ENCODE results near the gene UBE2V1. TPM values are rescaled to one million over a fixed set of nuclear protein-coding genes. Genes with fewer than 3 reads are reported as not detected.

Gene UBE2V1
- total RNA-seq, 1 experiment from 2014 or later, result 119 TPM

- ChIA-PET CTCF (interaction anchor here (0.6 to 1.6 kb wide), 5 partner anchors 12 to 57 kb away, joined by 3 to 21 read pairs (median 7); no protein-coding TSS in a partner anchor), POLR2A (ENCODE audit: unreplicated experiment) (interaction anchor here (0.5 kb wide), 1 partner anchor 293 kb away, joined by 4 read pairs; no protein-coding TSS in a partner anchor)
- Histone ChIP-seq H3K4me1 (ENCODE audit: insufficient read depth, low read length) (peaks cover 15% of the 10 kb centered on the region), H3K4me2 (ENCODE audit: low read length) (no peak overlapping the region), H3F3A (ENCODE audit: low read length, unreplicated experiment) (no peaks in the 10 kb centered on the region), H3K27ac (ENCODE audit: low read length) (no peak overlapping the region), H3K36me3 (ENCODE audit: low read depth, low read length) (peaks cover 40% of the 10 kb centered on the region), H2AFZ (ENCODE audit: low read length) (no peak overlapping the region), H3K9ac (ENCODE audit: low read length) (no peak overlapping the region), H4K20me1 (ENCODE audit: low read length) (no peaks in the 10 kb centered on the region), H3K9me3 (ENCODE audit: low read length) (no peaks in the 10 kb centered on the region), H3K9me2 (replicated peaks; ENCODE audit: low read length) (no peaks in the 10 kb centered on the region), H3K79me2 (ENCODE audit: low read length) (no peaks in the 10 kb centered on the region), H3K4me3 (ENCODE audit: low read length) (no peak overlapping the region), H3K27me3 (ENCODE audit: low read length) (no peaks in the 10 kb centered on the region)
- no TSS peak for BruUV-seq (replicated peaks)
- TF ChIP-seq CTCF (conservative IDR thresholded peaks at IDR 0.05; ENCODE audit: low read depth, low read length) (no peak), EZH2phosphoT487 (IDR thresholded peaks at IDR 0.05; ENCODE audit: borderline replicate concordance, low read length) (no peak), EZH2 (IDR thresholded peaks at IDR 0.05; ENCODE audit: low read length, unreplicated experiment) (no peak)
- peak; percentile 59 for DNase-seq
- peak; percentile 65 for ATAC-seq
- intact Hi-C loops (cut with micrococcal nuclease), result loop anchor here (1.0 kb wide), 2 partner anchors 29 to 47 kb away; no protein-coding TSS in a partner anchor
These were observed 8.9 kb upstream of the UBE2V1 start for GRCh38 chr20:50121858-50122271.

GRCh38 chr20:50120935-50121693 lies 8.2 kb upstream of the UBE2V1 start:
- ChIA-PET POLR2A (ENCODE audit: unreplicated experiment) (no interaction called here), CTCF (interaction anchor here (0.6 to 1.9 kb wide), 12 partner anchors 23 to 343 kb away, joined by 3 to 26 read pairs (median 6); partner anchors contain the start of gene PEDS1)
- Histone ChIP-seq H4K20me1 (ENCODE audit: low read length) (no peaks in the 10 kb centered on the region), H3K36me3 (ENCODE audit: low read depth, low read length) (peaks cover 32% of the 10 kb centered on the region), H3K9me3 (ENCODE audit: low read length) (no peaks in the 10 kb centered on the region), H3F3A (ENCODE audit: low read length, unreplicated experiment) (no peaks in the 10 kb centered on the region), H3K9me2 (replicated peaks; ENCODE audit: low read length) (no peaks in the 10 kb centered on the region), H3K27ac (ENCODE audit: low read length) (no peak overlapping the region), H3K79me2 (ENCODE audit: low read length) (no peaks in the 10 kb centered on the region), H3K4me2 (ENCODE audit: low read length) (peak overlapping the region; percentile 43), H3K4me3 (ENCODE audit: low read length) (no peak overlapping the region), H3K27me3 (ENCODE audit: low read length) (no peaks in the 10 kb centered on the region), H3K4me1 (ENCODE audit: insufficient read depth, low read length) (peaks cover 14% of the 10 kb centered on the region), H2AFZ (ENCODE audit: low read length) (peak overlapping the region; percentile 11; the same call in 1 of the 2 replicates), H3K9ac (ENCODE audit: low read length) (no peak overlapping the region)
- BruUV-seq (replicated peaks), result TSS peak; percentile 10
- TF ChIP-seq EZH2phosphoT487 (IDR thresholded peaks at IDR 0.05; ENCODE audit: borderline replicate concordance, low read length) (no peak), CTCF (conservative IDR thresholded peaks at IDR 0.05; ENCODE audit: low read depth, low read length) (peak; percentile 98), EZH2 (IDR thresholded peaks at IDR 0.05; ENCODE audit: low read length, unreplicated experiment) (no peak)
- intact Hi-C loops (cut with micrococcal nuclease), result loop anchor here (1.0 kb wide), 2 partner anchors 30 to 48 kb away; no protein-coding TSS in a partner anchor
- DNase-seq, result peak; percentile 87
- peak; percentile 82 for ATAC-seq

GRCh38 chr20:50118203-50118602 lies 5.3 kb upstream of the UBE2V1 start:
- no peak overlapping the region for H3K9ac ChIP-seq (ENCODE audit: low read length)
- peaks cover 8% of the 10 kb centered on the region for H3K36me3 ChIP-seq (ENCODE audit: low read depth, low read length)
- no peak overlapping the region for H3K4me2 ChIP-seq (ENCODE audit: low read length)
- ATAC-seq (no peak), DNase-seq (no peak)
- TF ChIP-seq EZH2 (IDR thresholded peaks at IDR 0.05; ENCODE audit: low read length, unreplicated experiment) (no peak), EZH2phosphoT487 (IDR thresholded peaks at IDR 0.05; ENCODE audit: borderline replicate concordance, low read length) (no peak), CTCF (conservative IDR thresholded peaks at IDR 0.05; ENCODE audit: low read depth, low read length) (no peak)
- H3F3A ChIP-seq (ENCODE audit: low read length, unreplicated experiment), result no peaks in the 10 kb centered on the region
- no peak overlapping the region for H3K27ac ChIP-seq (ENCODE audit: low read length)
- H4K20me1 ChIP-seq (ENCODE audit: low read length), result no peaks in the 10 kb centered on the region
- H3K79me2 ChIP-seq (ENCODE audit: low read length), result peaks cover 20% of the 10 kb centered on the region
- H3K9me3 ChIP-seq (ENCODE audit: low read length), result no peaks in the 10 kb centered on the region
- no peaks in the 10 kb centered on the region for H3K27me3 ChIP-seq (ENCODE audit: low read length)
- no peaks in the 10 kb centered on the region for H3K9me2 ChIP-seq (replicated peaks; ENCODE audit: low read length)
- intact Hi-C loops (cut with micrococcal nuclease), result loop anchor here (10.0 kb wide), 1 partner anchor 617 kb away; the partner anchor contains the start of gene PARD6B
- H3K4me1 ChIP-seq (ENCODE audit: insufficient read depth, low read length), result peaks cover 29% of the 10 kb centered on the region
- no peak overlapping the region for H2AFZ ChIP-seq (ENCODE audit: low read length)
- BruUV-seq (replicated peaks), result no TSS peak
- no peak overlapping the region for H3K4me3 ChIP-seq (ENCODE audit: low read length)
- POLR2A ChIA-PET (ENCODE audit: unreplicated experiment), result no interaction called here
- CTCF ChIA-PET, result no interaction called here
